ENCODE measurements around the gene CNTNAP3B.
"Not testable (repeated sequence)": the region's sequence is repeated elsewhere in the genome, so short reads cannot be mapped to it uniquely, and the experiment has no call there.

CNTNAP3B gene

GRCh38 chr9:41851848-41852740 is 277.1 kb downstream of the CNTNAP3B start:
- H3K36me3 ChIP-seq (ENCODE audit: control insufficient read depth, insufficient read depth, low read length); H3K9me3 ChIP-seq (ENCODE audit: control insufficient read depth, insufficient read depth, low read length); H3K4me3 ChIP-seq (ENCODE audit: low read depth, low read length); H3K4me1 ChIP-seq (ENCODE audit: control insufficient read depth, insufficient read depth, low read length); H3K27ac ChIP-seq (ENCODE audit: low read depth, low read length); H3K27me3 ChIP-seq (ENCODE audit: control insufficient read depth, insufficient read depth, low read length); H3K9ac ChIP-seq (ENCODE audit: low read depth, low read length): not testable (repeated sequence)

DNA sequence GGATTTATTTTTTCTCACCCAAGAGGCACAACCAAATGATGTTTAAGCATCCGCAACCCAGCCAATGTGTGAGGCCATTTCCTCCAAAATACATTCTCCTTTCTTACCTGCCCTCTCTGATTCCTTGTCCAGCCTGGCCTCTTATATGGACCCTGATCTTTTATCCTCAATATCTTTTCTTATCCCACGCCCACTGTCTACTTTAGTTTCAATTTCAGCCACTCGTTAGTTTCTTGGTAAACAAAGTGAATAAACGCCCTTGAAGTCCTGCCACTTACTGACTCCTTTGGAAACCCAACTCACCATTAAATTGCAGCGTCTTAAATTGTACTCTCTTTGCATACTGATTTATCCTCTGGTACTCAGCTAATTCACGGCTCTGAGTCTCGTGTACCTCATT is 281.4 kb downstream of the CNTNAP3B start:
- not testable (repeated sequence) for H3K27me3 ChIP-seq (ENCODE audit: control insufficient read depth, insufficient read depth, low read length)

More for the DNA sequence above, 281.4 kb downstream of the CNTNAP3B start:
- not testable (repeated sequence) for H3K4me3 ChIP-seq (ENCODE audit: low read depth, low read length); H3K27ac ChIP-seq (ENCODE audit: low read depth, low read length); H3K9ac ChIP-seq (ENCODE audit: low read depth, low read length); H3K9me3 ChIP-seq (ENCODE audit: control insufficient read depth, insufficient read depth, low read length); H3K36me3 ChIP-seq (ENCODE audit: control insufficient read depth, insufficient read depth, low read length); H3K4me1 ChIP-seq (ENCODE audit: control insufficient read depth, insufficient read depth, low read length)
